CD4-positive, alpha-beta T cell treated with Interleukin-12 subunit alpha and Interleukin-12 subunit beta, for 1 hour (primary cell): Measurements from ENCODE around the gene PPIG.
"Not testable (repeated sequence)": the region's sequence is repeated elsewhere in the genome, so short reads cannot be mapped to it uniquely, and the experiment has no call there.

Source experiments
- DNase-seq: peaks from one replicate; pipeline ENCODE4 v3.0.0-alpha.2; 2020

The PPIG gene

DNA sequence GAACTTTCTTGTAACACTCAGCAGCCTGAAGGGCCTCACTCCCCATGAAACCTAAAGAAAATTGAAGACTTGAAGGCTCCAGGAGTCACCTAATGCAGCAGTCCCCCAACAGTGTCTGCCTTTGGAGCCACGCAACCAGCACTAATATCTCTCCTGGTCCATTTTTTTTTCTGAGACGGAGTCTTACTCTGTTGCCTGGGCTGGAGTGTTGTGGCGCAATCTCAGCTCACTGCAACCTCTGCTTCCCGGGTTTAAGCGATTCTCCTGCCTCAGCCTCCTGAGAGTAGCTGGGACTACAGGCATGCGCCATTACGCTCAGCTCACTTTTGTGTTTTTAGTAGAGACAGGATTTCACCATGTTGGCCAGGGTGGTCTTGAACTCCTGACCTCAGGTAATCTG, 12.4 kb downstream of the PPIG start:
- DNase-seq, result not testable (repeated sequence)

DNA sequence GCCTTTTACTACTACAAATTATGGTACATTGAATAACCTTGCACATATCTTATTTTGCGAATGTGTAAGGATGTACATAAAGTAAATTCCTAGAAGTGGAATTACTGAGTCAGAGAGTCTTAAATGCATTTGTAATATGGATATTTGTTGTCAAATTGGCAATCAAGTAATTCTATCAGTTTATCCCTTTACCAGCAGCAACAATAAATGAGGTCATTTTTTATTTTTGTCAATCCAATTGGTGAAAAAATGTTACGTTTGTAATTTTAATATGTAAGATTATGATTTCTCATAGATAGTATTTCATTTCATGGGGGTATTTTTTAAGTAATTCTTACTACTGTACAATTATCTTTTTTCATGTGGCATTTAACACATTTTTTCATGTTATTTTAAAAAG, 14.8 kb downstream of the PPIG start:
- no peak for DNase-seq

- DNase-seq, result no peak
Measured at GRCh38 chr2:169599568-169599967, 15.4 kb downstream of the PPIG start.

DNA sequence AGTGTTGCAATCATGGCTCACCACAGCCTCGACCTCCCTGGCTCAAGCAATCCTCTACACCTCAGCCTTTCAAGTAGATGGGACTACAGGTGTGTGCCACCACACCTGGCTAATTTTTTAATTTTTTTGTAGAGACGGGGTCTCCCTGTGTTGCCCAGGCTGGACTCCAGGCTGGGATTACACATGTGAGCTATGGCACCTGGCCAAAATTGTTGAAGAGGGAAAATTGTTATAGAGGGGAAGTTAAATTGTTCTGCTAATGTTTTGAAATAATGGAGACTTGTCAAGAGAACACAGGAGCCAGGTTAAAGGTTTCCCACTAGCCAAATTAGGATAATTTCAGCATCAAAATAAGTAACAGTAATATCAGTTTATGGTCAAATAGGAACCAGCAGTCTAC, 25.1 kb downstream of the PPIG start:
- no peak for DNase-seq

- DNase-seq, result no peak
Measured at GRCh38 chr2:169613876-169614275, 29.7 kb downstream of the PPIG start.

DNA sequence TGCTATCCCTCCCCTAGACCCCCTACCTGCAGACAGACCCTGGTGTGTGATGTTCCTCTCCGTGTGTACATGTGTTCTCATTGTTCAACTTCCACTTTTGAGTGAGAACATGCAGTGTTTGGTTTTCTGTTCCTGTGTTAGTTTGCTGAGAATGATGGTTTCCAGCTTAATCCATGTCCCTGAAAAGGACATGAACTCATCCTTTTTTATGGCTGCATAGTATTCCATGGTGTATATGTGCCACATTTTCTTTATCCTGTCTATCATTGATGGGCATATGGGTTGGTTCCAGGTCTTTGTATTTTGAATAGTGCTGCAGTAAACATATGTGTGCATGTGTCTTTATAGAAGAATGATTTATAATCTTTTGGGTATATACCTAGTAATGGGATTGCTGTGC, 31.8 kb downstream of the PPIG start:
- DNase-seq, result not testable (repeated sequence)

DNA sequence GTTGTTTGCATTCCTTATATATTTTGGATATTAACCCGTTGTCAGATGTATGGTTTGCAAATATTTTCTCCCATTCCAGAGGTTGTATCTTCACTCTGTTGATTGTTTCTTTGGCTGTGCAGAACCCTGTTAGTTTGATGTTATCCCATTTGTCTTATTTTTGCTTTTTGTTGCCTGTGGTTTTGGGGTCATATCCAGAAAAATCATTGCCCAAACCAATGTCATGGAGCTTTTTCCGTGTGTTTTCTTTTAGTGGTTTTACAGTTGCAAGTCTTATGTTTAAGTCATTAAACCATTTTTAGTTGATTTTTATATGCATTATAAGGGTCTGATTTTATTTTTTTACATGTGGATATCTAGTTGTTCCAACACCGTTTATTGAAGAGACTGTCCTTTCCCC, 35.8 kb downstream of the PPIG start:
- DNase-seq, result no peak

DNA sequence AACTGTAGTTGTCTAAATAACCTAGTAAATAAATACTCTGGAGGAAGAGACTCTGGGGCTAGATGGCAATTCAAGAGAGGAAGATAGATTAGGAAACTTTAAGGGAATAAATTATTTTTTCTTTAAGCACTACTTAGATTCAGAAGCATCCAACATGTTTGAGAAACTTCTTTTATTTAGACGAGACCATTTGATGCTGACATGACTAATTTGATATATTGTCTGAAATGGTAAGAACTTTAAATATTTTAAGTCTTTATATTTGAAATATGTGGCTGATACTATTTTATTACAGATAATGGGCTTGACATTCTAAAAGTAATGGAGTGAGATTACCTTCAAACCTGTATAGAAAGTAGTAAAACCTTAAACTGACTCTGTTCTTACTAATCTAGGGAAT, 36.4 kb downstream of the PPIG start:
- DNase-seq, result no peak

GRCh38 chr2:169623235-169623634, 39.1 kb downstream of the PPIG start:
- DNase-seq, result no peak

DNA sequence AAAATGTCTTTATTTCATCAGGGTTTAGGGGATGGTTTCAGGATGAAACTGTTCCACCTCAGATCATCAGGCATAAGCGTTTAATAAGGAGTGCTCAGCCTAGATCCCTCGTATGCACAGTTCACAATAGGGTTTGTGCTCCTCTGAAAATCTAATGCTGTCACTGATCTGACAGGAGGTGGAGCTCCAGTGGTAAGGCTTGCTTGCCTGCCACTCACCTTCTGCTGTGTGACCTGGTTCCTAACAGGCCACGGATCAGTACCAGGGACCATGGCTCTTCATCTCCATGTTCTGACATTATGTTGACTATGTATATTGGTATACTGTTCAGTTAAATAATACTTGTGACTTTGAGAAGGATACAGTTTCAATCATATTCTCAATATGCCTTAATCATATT, 41.6 kb downstream of the PPIG start:
- no peak for DNase-seq

DNA sequence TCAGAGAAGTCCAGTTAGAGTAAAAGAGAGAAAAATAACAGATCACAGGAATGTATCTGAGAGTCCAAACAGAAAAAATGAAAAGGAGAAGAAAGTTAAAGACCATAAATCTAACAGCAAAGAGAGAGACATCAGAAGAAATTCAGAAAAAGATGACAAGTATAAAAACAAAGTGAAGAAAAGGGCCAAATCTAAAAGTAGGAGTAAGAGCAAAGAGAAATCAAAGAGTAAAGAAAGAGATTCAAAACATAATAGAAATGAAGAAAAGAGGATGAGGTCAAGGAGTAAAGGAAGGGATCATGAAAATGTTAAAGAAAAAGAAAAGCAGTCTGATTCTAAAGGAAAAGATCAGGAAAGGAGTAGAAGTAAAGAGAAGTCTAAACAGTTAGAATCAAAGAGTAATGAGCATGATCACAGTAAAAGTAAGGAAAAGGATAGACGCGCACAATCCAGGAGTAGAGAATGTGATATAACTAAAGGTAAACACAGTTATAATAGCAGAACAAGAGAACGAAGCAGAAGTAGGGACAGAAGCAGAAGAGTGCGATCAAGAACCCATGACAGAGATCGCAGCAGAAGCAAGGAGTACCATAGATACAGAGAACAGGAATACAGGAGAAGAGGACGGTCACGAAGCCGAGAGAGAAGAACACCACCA, 52.4 kb downstream of the PPIG start:
- no peak for DNase-seq

DNA sequence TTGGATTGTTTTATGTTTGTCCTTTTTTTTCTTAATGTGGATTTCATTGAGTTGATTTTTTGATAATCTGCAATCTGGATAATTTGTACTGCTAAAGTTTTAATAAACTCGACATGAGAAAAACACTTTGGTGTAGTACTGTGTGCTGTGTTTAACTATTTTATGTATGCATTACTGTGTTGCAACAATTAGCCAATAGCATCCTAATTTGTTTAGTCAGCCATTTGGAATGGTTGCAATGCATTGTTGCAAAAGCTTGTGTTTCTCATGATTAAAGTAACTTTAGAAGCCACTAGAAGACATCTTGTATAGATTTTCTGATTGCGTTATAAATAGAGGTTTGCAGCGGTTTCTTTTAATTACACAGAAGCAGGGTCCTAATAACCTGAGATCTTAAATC, 53.5 kb downstream of the PPIG start:
- no peak for DNase-seq

GRCh38 chr2:169640104-169640503, 56.0 kb downstream of the PPIG start:
- DNase-seq, result no peak

DNA sequence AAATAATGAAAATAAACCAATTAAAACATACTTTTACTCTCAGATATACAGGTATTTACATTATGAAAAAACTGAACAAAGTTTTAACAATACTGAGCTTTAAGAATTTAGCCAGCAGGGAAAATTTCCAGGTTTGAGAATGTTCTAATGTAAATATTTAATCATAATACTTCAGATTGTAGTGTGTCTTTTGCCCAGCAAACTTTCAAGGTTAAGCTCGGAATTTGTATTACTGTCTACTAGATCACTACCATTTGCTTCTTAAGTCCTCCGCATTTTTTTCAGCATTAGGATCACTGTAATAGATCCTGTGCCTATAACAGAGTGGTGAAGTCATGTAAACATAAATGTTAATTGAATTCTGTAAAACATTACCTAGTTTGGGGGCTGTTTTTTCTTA, 57.3 kb downstream of the PPIG start:
- no peak for DNase-seq

GRCh38 chr2:169644173-169644572, 60.0 kb downstream of the PPIG start:
- DNase-seq, result no peak

GRCh38 chr2:169647496-169647895, 63.3 kb downstream of the PPIG start:
- DNase-seq, result no peak

DNA sequence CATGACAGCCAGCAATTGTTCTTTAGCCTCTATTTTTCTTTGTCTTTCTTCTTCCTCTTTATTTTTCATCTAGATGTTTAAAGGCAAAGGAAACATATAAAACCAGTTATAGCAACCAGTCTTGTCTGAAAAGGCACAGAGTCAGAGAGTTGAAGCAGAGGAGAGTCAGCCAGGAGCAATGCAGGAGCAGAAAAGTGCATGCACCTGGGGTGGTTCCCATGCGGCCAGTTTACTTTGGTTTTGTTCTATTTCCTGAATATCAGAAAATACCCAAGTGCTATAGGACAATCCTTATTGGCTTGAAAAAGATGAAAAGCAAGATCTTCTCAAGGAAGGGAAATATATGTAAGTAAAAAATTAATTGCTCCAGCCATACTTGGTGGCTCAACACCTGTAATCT, 65.1 kb downstream of the PPIG start:
- no peak for DNase-seq

DNA sequence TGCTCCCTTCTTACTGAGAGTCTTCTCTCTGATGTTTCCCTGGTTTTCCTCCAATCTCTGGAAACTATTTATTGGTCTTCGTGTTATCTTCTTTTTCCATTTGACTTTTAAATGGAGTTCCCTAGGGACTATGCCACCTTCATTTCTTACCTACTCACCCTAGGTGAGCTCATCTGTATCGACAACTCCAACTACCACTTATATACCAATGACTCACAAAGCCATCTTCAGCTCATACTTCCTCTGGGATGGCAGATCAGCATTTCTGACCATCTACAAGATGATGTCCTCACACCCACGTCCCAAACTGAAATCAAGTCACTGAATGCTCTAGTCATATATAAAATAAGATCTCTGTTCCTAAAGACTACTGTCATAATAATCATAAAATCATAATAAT, 69.5 kb downstream of the PPIG start:
- no peak for DNase-seq

DNA sequence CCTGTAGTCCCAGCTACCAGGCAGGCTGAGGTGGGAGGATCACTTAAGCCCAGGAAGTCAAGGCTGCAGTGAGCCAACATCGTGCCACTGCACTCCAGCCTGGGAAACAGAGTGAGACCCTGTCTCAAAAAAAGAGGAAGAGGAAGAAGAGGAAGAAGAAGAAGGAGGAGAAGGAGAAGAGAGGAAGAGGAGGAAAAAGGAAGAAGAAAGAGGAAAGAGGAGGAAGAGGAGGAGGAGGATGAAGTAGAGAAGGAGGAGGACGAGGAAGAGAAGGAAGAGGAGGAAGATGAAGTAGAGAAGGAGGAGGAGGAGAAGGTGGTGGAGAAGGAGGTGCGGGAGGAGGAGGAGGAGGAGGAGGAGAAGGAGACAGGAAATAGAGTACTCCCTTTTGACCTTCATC, 72.0 kb downstream of the PPIG start:
- no peak for DNase-seq

DNA sequence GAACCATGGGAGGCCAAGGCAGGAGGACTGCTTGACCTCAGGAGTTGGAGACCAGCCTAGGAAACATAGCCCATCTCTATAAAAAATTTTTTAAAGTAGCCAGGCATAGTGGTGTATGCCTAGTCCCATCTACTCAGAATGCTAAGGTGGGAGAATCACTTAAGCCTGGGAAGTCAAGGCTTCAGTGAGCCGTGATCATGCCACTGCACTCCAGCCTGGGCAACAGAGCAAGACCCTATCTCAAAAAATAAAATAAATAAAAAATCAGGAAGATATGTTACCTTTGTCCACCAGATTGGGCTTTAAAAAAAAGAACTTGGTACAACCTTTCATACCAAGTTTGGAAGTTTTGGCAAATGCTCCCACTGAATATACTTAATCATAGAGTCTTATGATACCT, 74.7 kb downstream of the PPIG start:
- no peak for DNase-seq

DNA sequence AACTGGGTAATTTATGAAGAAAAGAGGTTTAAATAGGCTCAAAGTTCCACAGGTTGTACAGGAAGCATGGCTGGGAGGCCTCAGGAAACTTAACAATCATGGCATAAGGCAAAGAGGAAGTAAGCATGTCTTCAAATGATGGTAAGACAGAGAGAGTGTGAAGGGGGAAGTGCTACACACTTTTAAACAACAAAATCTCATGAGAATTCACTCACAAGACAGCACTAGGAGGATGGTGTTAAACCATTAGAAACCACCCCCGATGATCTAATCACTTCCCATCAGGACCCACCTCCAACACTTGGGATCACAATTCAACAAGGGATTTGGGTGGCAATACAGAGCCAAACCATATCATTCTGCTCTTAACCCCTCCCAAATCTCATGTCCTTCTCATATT, 75.2 kb downstream of the PPIG start:
- DNase-seq, result no peak

- DNase-seq, result no peak
Measured at GRCh38 chr2:169661265-169661664, 77.1 kb downstream of the PPIG start.

GRCh38 chr2:169662744-169663143, 78.6 kb downstream of the PPIG start:
- DNase-seq, result no peak

GRCh38 chr2:169663247-169663646, 79.1 kb downstream of the PPIG start:
- no peak for DNase-seq

DNA sequence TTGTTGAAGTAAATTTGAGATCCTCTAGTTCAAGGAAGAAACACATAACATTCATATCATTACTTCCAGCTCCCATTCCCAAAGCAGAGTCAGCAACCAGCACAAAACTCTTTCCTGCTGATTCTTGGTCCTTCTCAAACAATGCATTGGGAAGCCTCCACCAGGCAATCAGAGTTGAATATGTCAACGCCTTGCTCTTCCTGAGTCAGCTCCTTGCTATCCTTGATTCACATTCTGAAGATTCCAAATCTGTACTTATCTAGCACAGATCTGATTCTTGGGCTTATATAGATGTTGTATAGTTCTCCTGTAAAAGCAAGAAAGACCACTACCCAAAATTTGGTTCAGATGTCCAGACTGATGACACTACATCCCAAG, 80.4 kb downstream of the PPIG start:
- DNase-seq, result no peak
